Pancreas (tissue), 10 donors: ENCODE results near the gene GPR89B. TPM values are rescaled to one million over a fixed set of nuclear protein-coding genes. Genes with fewer than 3 reads are reported as not detected.

Source experiments
- ATAC-seq, 4 donors: fragments of 200-7000 bp; cut with Tn5 transposase; one replicate each; pipeline versions ENCODE4 v1.8.0 to v1.9.1; 2020; ENCODE audit warnings: mild to moderate bottlenecking in 4 of 4, moderate library complexity in 4 of 4
- DNase-seq, 6 donors: peaks; one replicate each; pipeline ENCODE4 v3.0.0-alpha.2; 2020
- FAIRE-seq: peaks from 2 replicates; lab custom pipeline; 2012; peaks lifted over from hg19 to GRCh38; lab: Jason Lieb, UNC
- H3K27ac ChIP-seq, 4 donors: fragments of 200-600 bp; sonication (generic); 1 replicate in 3 of 4; 2 replicates in 1 of 4; pipeline versions ENCODE4 v1.5.0 to v1.8.0; 2020
- H3K27me3 ChIP-seq, 4 donors: fragments of 200-600 bp; one replicate each; pipeline ENCODE4 v1.8.0; 2021
- H3K36me3 ChIP-seq, 3 donors: fragments of 200-600 bp; sonication (generic) in 1 of 3; one replicate each; pipeline versions ENCODE4 v1.5.0 to v1.8.0; 2020 to 2021
- H3K4me1 ChIP-seq, 3 donors: fragments of 200-600 bp; one replicate each; pipeline ENCODE4 v1.8.0; 2021
- H3K4me3 ChIP-seq, 4 donors: fragments of 200-600 bp; sonication (generic) in 2 of 4; one replicate each; pipeline versions ENCODE4 v1.5.0 to v1.8.0; 2020 to 2021
- H3K9me3 ChIP-seq, 4 donors: fragments of 200-600 bp; one replicate each; pipeline ENCODE4 v1.8.0; 2021
- WGBS, 2 donors: extraction: QIAGEN DNeasy Blood & Tissue Kit; methylation state at CpG; one replicate each; pipeline ENCODE4 v1.1.7; 2013; 5-methylcytosine and 5-hydroxymethylcytosine counted together
- intact Hi-C, 3 donors: fragments of 100-400 bp; cut with DNase I; formaldehyde crosslinking; loops; one replicate each; pipeline versions ENCODE4 v1.11.1 to v1.14.2; 2022
- polyA plus RNA-seq, 2 donors: library from polyadenylated mRNA; stranded (reverse); fragments of 200-250 nt; gene quantifications; one replicate each; pipeline ENCODE4 v1.2.3, GENCODE V29; 2013
- total RNA-seq, 6 donors: library from RNA; stranded (reverse); fragmentation: NEBNext Ultra II Directional in 4 of 6; extraction: Animal tissue kit (Norgen Biotek cat#: 25700) in 4 of 6; gene quantifications; one replicate each; pipeline versions ENCODE4 v1.2.1 to v1.2.4, GENCODE V29; 2021 to 2023
- TF ChIP-seq, protein P1 (sequence below), 4 donors: fragments of 200-600 bp; sonication (generic) in 3 of 4; IDR thresholded peaks; one replicate each; pipeline versions ENCODE4 v1.5.0 to v1.8.0; 2021; ENCODE audit warnings: antibody characterized with exemption in 4 of 4
- donor health status: healthy with polysubstance abuse.
- donor health status: DM: no; HTN: no; CAD: no; lungs with moderate emphysema.
- donor health status: DM: no; HTN: no; CAD: no.
- donor health status: control.
- donor health status: control.
- donor health status: Bipolar disorder and iron deficiency.
- donor health status: DM: yes; HTN: yes; CAD: no.
- donor health status: DM: no; HTN: no; CAD: no.
- donor health status: DM: no; HTN: no; CAD: no.
- donor health status: DM: yes; HTN: yes; CAD: no.

The GPR89B gene
- total and polyA plus RNA-seq, 8 donors, result 6.0 to 18.1 (median 8.1) TPM

DNA sequence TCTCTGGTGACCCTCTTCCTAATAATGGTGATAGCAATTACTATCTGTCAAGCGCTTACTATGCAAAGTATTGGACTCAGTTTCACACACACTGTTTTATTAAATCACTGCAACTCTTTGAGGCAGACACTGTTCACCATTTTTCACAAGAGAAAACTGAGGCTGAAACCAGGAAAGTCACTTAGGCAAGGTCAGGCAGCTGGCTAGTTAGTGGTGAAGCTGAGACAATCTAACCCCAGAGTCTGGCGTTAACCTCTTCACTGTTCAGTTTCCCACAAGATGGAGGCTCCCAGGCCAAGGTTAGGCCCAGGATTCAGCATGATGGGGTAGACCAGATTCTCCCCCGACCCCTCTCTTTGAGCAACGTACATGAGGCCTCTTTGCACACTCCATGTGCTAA lies 30.4 kb upstream of the GPR89B start:
- TF ChIP-seq, protein P1, sequence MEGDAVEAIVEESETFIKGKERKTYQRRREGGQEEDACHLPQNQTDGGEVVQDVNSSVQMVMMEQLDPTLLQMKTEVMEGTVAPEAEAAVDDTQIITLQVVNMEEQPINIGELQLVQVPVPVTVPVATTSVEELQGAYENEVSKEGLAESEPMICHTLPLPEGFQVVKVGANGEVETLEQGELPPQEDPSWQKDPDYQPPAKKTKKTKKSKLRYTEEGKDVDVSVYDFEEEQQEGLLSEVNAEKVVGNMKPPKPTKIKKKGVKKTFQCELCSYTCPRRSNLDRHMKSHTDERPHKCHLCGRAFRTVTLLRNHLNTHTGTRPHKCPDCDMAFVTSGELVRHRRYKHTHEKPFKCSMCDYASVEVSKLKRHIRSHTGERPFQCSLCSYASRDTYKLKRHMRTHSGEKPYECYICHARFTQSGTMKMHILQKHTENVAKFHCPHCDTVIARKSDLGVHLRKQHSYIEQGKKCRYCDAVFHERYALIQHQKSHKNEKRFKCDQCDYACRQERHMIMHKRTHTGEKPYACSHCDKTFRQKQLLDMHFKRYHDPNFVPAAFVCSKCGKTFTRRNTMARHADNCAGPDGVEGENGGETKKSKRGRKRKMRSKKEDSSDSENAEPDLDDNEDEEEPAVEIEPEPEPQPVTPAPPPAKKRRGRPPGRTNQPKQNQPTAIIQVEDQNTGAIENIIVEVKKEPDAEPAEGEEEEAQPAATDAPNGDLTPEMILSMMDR (IDR thresholded peaks at IDR 0.05), result no peak
- Histone ChIP-seq H3K36me3 (no peaks in the 10 kb centered on the region), H3K27ac (no peak overlapping the region), H3K27me3 (no peaks in the 10 kb centered on the region), H3K4me1 (no peaks in the 10 kb centered on the region), H3K9me3 (no peaks in the 10 kb centered on the region), H3K4me3 (no peak overlapping the region)
- intact Hi-C loops, result loop anchor here in 1 of 3 donors (10.0 kb wide), 2 partner anchors 253 to 393 kb away; no protein-coding TSS in a partner anchor
- ATAC-seq (no peak), FAIRE-seq (no peak), DNase-seq (no peak)
- WGBS, 2 donors, result 70 to 75% methylated on average over 4 of the region's 4 CpGs

DNA sequence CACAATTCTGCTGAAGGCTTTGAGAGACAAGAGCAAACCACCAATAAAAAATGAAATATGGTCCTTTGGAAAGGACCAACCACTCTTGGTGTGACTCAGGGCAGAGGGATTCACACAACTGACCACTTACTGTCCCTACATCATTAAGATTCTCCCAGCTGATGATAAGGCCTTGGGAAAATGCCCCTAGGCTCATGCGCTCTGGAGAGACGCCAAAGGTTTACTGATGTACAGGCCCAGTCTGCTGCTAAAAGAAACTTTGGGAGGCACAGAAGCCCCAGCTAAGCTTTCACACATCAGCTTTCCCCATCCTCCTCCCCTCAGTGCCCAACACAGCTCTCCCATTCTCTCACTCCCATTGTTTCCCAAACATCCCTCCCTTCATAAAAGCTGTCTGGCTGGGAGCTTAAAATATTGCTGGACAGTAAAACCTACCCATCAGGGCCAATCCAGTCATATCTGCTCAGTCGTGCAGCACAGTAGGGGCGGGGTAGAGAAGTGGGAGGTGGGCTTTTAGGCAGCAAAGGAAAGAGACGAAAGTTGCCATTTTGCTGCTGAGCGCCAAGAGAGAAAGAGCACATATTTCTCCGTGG lies 25.9 kb upstream of the GPR89B start, which contains the start of gene GJA8:
TSS of gene GJA8 (plus strand) at position 543 of the 593 bp plus-strand sequence. CDS start 5,161 bp downstream, outside the sequence.
- no peak for FAIRE-seq
- TF ChIP-seq, protein P1 (IDR thresholded peaks at IDR 0.05), result no peak
- H3K36me3 ChIP-seq, result no peaks in the 10 kb centered on the region
- H3K4me1 ChIP-seq, result no peaks in the 10 kb centered on the region
- H3K4me3 ChIP-seq, result no peak within 1 kb of the TSS
- H3K9me3 ChIP-seq, result no peaks in the 10 kb centered on the region
- DNase-seq, result no peak
- H3K27ac ChIP-seq, result no peak within 1 kb of the TSS
- intact Hi-C loops, result no loop called here
- no peak for ATAC-seq
- no peaks in the 10 kb centered on the region for H3K27me3 ChIP-seq
- WGBS, 2 donors, result 73 to 80% methylated on average over 7 of the region's 7 CpGs

GRCh38 chr1:147904726-147905125 lies 23.5 kb upstream of the GPR89B start:
- no peak for ATAC-seq
- no peak for FAIRE-seq
- H3K36me3 ChIP-seq, result no peaks in the 10 kb centered on the region
- TF ChIP-seq, protein P1 (IDR thresholded peaks at IDR 0.05), result no peak
- H3K4me1 ChIP-seq, result no peaks in the 10 kb centered on the region
- DNase-seq, result no peak
- WGBS, 2 donors, result 82 to 88% methylated on average over 3 of the region's 3 CpGs
- no peaks in the 10 kb centered on the region for H3K27me3 ChIP-seq
- no peak overlapping the region for H3K27ac ChIP-seq
- H3K4me3 ChIP-seq, result no peak overlapping the region
- intact Hi-C loops, result no loop called here
- H3K9me3 ChIP-seq, result no peaks in the 10 kb centered on the region

- ATAC-seq, result no peak
- peak in 1 of 6 donors; percentile 37 for DNase-seq
- no peaks in the 10 kb centered on the region for H3K4me1 ChIP-seq
- intact Hi-C loops, result no loop called here
- no peaks in the 10 kb centered on the region for H3K36me3 ChIP-seq
- no peak overlapping the region for H3K27ac ChIP-seq
- no peaks in the 10 kb centered on the region for H3K27me3 ChIP-seq
- H3K4me3 ChIP-seq, result no peak overlapping the region
- WGBS, 2 donors, result 89 to 93% methylated on average over 44 of the region's 44 CpGs
- FAIRE-seq, result no peak
- TF ChIP-seq, protein P1 (IDR thresholded peaks at IDR 0.05), result no peak
- H3K9me3 ChIP-seq, result no peaks in the 10 kb centered on the region
Measured at GRCh38 chr1:147907786-147908509, 20.3 kb upstream of the GPR89B start.

GRCh38 chr1:147912553-147912952 lies 15.7 kb upstream of the GPR89B start:
- Histone ChIP-seq H3K27ac (no peak overlapping the region), H3K4me3 (no peak overlapping the region), H3K36me3 (no peaks in the 10 kb centered on the region), H3K9me3 (no peaks in the 10 kb centered on the region), H3K4me1 (no peaks in the 10 kb centered on the region), H3K27me3 (peaks cover 0 to 5% (median 0%) of the 10 kb centered on the region in 4 donors)
- FAIRE-seq (no peak), DNase-seq (no peak), ATAC-seq (no peak)
- WGBS, 2 donors, result 73 to 81% methylated on average over 2 of the region's 2 CpGs
- intact Hi-C loops, result no loop called here
- TF ChIP-seq, protein P1 (IDR thresholded peaks at IDR 0.05), result no peak
